GM18498 (cell line): ENCODE results near the gene SH3RF3.

Experiments used
- ATAC-seq: cut with Tn5 transposase; IDR thresholded peaks from one replicate; pipeline ENCODE4 v1.9.1; 2021; ENCODE audit warnings: mild to moderate bottlenecking, moderate library complexity; ENCODE audit not compliant: unreplicated experiment

SH3RF3 gene

GRCh38 chr2:109405873-109406272 is 276.9 kb downstream of the SH3RF3 start:
- ATAC-seq: no peak

- no peak for ATAC-seq
These were observed 277.3 kb downstream of the SH3RF3 start for GRCh38 chr2:109406301-109406700.

GRCh38 chr2:109407276-109408042 is 278.5 kb downstream of the SH3RF3 start:
- no peak for ATAC-seq

DNA sequence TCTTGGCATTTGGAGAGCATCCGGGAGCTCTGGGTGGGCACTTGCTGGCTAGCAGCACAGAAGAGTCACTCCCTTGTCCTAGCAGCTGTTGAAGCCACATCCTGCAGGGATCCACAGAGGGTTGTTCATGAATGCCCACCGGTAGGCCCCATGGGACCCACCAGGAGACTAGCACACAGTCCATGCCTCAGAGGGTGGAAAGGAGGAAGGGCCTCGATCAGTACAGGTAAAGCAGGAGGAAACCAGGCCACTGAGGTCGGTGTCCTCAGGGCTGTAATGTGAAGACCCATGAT is 279.0 kb downstream of the SH3RF3 start:
- ATAC-seq: no peak

GRCh38 chr2:109409321-109410038 is 280.5 kb downstream of the SH3RF3 start:
- no peak for ATAC-seq

DNA sequence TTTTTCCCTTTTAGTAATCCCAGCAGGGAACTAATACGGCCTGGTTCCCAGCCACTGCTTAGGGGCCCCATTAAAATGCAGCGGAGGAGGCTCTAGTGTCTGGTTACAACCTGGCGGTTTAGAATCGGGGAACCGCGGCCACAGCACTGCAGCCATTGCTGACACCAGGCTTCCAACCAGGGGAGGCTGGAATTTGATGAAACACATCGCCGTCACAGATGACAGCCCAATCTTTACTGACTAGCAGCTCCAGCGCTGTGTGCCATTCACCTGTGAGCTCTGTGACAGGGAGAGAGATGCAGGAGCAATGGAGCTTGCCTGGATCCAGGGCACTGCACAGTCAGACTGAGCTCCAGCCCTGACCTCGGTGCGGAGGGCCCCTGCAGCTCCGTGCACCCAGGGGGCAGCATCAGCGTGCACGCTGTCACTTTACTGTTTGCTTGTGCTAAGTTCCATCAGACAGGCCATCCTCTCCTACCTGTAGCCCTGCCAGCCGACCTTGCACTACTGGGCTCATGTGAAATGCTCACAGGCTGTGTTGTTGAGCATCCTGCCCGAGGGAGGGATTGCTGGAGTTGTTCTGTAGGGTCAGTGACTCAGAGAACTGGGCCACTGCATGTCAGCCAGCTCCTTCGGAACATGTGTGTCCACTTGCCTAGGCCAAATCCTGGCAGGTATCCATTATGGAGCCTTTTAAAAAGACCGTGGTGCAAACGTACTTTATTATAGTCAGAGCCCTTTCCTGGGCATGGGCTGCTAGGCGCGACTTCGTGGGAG is 281.2 kb downstream of the SH3RF3 start:
- no peak for ATAC-seq

- no peak for ATAC-seq
These were observed 282.8 kb downstream of the SH3RF3 start for GRCh38 chr2:109411640-109412325.

DNA sequence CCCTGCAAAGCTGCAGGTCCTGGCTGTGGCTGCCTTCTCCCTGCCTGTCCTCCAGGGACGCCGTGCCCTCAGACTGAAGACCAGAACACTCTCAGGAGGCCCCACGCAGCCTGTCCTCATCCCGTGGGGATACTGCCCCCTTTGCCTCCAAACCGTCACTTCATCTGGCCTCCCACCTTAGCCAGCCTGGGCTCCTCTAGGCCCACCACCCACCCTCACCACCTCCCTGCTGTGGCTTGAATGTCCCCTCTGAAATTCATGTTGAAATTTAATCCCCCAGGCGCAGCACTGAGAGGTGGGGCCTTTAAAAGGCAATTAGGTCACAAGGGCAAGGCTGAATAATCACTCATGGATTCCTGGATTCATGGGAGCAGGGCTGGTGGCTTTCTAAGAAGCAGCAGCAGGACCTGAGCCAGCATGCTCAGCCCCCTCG is 286.6 kb downstream of the SH3RF3 start:
- no peak for ATAC-seq

DNA sequence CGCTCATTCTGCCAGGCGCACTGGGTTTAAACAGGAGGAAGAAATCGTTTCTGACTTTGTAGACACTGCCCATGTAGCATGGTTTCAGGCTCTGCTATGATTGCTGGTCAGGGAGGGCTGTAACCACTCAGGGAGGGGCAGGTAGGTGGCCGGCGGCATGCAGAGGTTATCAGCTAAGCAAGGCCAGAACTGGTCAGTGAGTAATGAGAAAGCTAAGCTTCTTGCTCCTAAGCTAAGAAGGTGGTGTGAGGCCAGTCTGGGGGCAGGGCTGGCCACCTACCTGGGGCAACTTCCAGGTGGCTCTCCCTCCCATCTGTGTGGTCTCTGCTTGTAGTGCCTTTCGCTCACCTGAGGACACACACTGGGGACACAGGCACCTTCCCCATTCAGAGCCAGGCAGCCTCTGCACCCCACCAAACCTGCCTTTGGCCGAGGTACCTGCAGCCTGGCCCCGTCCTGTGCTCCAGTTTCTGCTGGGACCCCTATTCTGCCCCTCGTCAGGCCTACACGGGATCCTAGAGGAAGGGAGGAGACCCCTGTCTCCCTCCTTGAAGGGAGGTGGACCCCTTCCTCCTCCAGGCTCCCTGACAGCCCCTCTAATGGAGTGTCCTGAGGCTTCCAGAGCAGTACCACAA is 288.8 kb downstream of the SH3RF3 start:
- ATAC-seq: no peak

DNA sequence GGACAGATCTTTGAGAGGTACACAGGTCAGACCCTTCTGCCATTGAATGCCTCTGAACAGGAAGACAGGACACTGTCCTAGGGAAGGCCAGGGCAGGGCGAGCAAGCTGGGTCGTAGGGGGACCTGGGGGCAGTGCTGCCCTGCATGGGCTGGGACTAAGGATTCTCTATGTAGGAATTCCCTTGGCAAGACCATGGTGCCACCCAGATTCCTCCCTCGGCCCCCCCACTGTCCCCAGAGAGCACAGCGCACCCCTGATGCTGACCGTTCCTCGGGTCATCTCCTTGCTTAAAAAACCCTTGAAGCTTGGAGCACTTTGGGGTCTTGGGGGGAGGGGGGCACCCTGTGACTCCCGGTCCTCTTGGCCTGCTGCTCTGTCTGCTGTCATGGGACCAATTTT is 289.7 kb downstream of the SH3RF3 start:
- no peak for ATAC-seq

GRCh38 chr2:109419171-109419756 is 290.3 kb downstream of the SH3RF3 start:
- ATAC-seq: no peak

DNA sequence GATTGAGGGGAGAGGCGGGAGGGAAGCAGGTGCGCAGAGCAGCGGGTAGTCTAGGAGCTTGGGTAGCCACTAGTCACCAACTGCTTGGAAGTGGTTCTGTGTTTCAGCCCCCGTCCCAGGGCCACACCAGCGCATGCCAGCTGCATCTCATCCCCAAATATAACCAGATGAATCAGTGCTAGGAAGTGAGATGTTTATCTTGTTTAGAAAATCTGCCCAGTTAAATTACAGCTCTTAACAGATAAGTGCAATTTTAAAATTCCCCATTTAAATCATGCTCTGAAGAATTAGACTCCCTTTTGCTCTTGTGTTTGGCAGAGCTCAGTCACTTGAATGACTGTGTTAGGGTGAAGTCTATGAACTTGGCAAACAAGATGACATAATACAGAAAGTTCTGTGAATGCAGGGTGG is 291.0 kb downstream of the SH3RF3 start:
- ATAC-seq: no peak

DNA sequence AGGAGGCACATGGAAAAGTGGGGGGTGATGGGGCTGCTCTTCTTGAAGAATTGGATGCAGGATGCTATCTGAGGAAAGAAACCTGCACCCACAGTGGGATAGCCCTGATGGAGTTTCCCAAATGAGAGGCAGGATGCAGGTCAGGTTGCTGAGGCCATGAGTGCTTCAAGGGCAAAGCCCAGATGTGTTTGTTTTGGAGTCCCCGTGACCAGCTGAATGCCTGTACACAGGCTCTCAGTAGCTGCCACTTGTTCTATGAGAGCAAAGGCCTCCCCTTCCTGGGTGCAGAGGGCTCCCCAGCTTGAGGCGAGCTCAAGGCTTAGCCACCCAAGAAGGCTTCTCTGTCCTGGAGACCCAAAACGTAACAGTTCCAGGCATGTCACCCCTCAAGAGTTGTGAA is 292.1 kb downstream of the SH3RF3 start:
- ATAC-seq: no peak

DNA sequence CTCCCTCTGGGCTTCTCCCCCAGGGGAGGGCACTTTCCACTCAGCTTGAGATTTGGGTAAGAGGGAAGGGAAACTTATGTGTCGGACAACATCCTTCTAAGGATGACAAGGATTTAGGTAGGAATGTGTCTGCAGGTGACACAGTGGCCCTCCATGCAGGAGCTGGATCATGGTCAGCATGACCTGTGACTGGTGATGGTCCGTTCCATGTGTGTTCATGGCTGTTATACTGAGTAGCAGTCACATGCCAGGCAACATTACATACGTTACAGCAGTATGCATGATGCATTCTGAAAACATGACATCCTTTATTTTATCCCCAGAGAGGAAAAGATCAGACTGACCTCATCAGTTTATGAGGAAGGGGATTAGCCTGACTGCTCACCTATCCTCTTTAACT is 292.6 kb downstream of the SH3RF3 start:
- ATAC-seq: no peak

GRCh38 chr2:109422071-109422757 is 293.2 kb downstream of the SH3RF3 start:
- no peak for ATAC-seq

GRCh38 chr2:109422758-109423500 is 293.9 kb downstream of the SH3RF3 start:
- no peak for ATAC-seq

- no peak for ATAC-seq
These were observed 294.8 kb downstream of the SH3RF3 start for GRCh38 chr2:109423556-109424359.

GRCh38 chr2:109425411-109425810 is 296.4 kb downstream of the SH3RF3 start:
- no peak for ATAC-seq
